SK-N-SH treated with all-trans-retinoic acid at 6 μM for 48 hours (cell line): ENCODE data around the gene HOOK2.

Source experiments
- ATAC-seq: fragments of 200-7000 bp; cut with Tn5 transposase; 3 replicates; pipeline ENCODE4 v1.9.1; 2020; ENCODE audit warnings: mild to moderate bottlenecking, moderate library complexity
- ARNTL ChIP-seq: fragments of 450-650 bp; formaldehyde crosslinking; IDR thresholded peaks from 2 replicates; pipeline ENCODE4 v1.5.0; 2020; ENCODE audit warnings: low read depth, mild to moderate bottlenecking, moderate library complexity, borderline replicate concordance
- BACH2 ChIP-seq: fragments of 250-450 bp; sonication (Bioruptor Pico); IDR thresholded peaks from 2 replicates; pipeline ENCODE4 v1.9.0; 2021; ENCODE audit warnings: mild to moderate bottlenecking, borderline replicate concordance
- CREB5 ChIP-seq: fragments of 250-450 bp; sonication (Bioruptor Pico); IDR thresholded peaks from 2 replicates; pipeline ENCODE4 v1.5.1; 2020; ENCODE audit warnings: low read depth, mild to moderate bottlenecking, moderate library complexity
- CSDC2 ChIP-seq: fragments of 250-450 bp; sonication (Bioruptor Pico); IDR thresholded peaks from 2 replicates; pipeline ENCODE4 v1.5.0; 2020; ENCODE audit warnings: mild to moderate bottlenecking, moderate library complexity
- CSRNP3 ChIP-seq: fragments of 250-450 bp; sonication (Bioruptor Pico); IDR thresholded peaks from 2 replicates; pipeline ENCODE4 v1.5.1; 2021; ENCODE audit warnings: mild to moderate bottlenecking, moderate library complexity
- GLIS3 ChIP-seq: fragments of 250-450 bp; sonication (Bioruptor Pico); IDR thresholded peaks from 2 replicates; pipeline ENCODE4 v1.5.0; 2020; ENCODE audit warnings: mild to moderate bottlenecking, moderate library complexity
- ISL1 ChIP-seq: fragments of 250-450 bp; sonication (Bioruptor Pico); IDR thresholded peaks from 2 replicates; pipeline ENCODE4 v2.1.2; 2022; ENCODE audit warnings: mild to moderate bottlenecking, moderate library complexity
- OSR1 ChIP-seq: fragments of 250-450 bp; sonication (Bioruptor Pico); IDR thresholded peaks from 2 replicates; pipeline ENCODE4 v1.8.0; 2022; ENCODE audit warnings: moderate library complexity, mild to moderate bottlenecking, inconsistent platforms
- PATZ1 ChIP-seq: fragments of 250-450 bp; sonication (Bioruptor Pico); IDR thresholded peaks from 2 replicates; pipeline ENCODE4 v1.8.0; 2020; ENCODE audit warnings: mild to moderate bottlenecking, moderate library complexity, borderline replicate concordance
- POU6F1 ChIP-seq: fragments of 250-450 bp; sonication (Bioruptor Pico); IDR thresholded peaks from 2 replicates; pipeline ENCODE4 v1.8.0; 2021; ENCODE audit warnings: low read depth, mild to moderate bottlenecking, moderate library complexity, borderline replicate concordance
- PPARA ChIP-seq: fragments of 250-450 bp; sonication (Bioruptor Pico); IDR thresholded peaks from 2 replicates; pipeline ENCODE4 v1.5.0; 2020; ENCODE audit warnings: mild to moderate bottlenecking, borderline replicate concordance
- RARB ChIP-seq: fragments of 250-450 bp; sonication (Bioruptor Pico); IDR thresholded peaks from 2 replicates; pipeline ENCODE4 v1.8.0; 2021; ENCODE audit warnings: mild to moderate bottlenecking, moderate library complexity
- SNAI2 ChIP-seq: fragments of 250-450 bp; sonication (Bioruptor Pico); IDR thresholded peaks from 2 replicates; pipeline ENCODE4 v1.5.0; 2020; ENCODE audit warnings: mild to moderate bottlenecking, moderate library complexity
- TOX ChIP-seq: fragments of 250-450 bp; sonication (Bioruptor Pico); IDR thresholded peaks from 2 replicates; pipeline ENCODE4 v1.8.0; 2021; ENCODE audit warnings: mild to moderate bottlenecking, moderate library complexity, borderline replicate concordance
- TSHZ2 ChIP-seq: fragments of 250-450 bp; sonication (Bioruptor Pico); IDR thresholded peaks from 2 replicates; pipeline ENCODE4 v1.5.0; 2020; ENCODE audit warnings: mild to moderate bottlenecking, moderate library complexity
- ZC3H10 ChIP-seq: fragments of 250-450 bp; sonication (Bioruptor Pico); IDR thresholded peaks from 2 replicates; pipeline ENCODE4 v1.5.1; 2021; ENCODE audit warnings: mild to moderate bottlenecking, moderate library complexity
- ZFP3 ChIP-seq: fragments of 250-450 bp; sonication (Bioruptor Pico); IDR thresholded peaks from 2 replicates; pipeline ENCODE4 v1.5.0; 2020; ENCODE audit warnings: mild to moderate bottlenecking, moderate library complexity
- ZNF565 ChIP-seq: fragments of 450-650 bp; formaldehyde crosslinking; conservative IDR thresholded peaks from 2 replicates; pipeline ENCODE4 v1.5.0; 2020; ENCODE audit warnings: low read depth, mild to moderate bottlenecking, moderate library complexity
- ZNF70 ChIP-seq: fragments of 450-650 bp; formaldehyde crosslinking; IDR thresholded peaks from 2 replicates; pipeline ENCODE4 v1.5.0; 2020; ENCODE audit warnings: mild to moderate bottlenecking, moderate library complexity
- ZNF8 ChIP-seq: fragments of 450-650 bp; formaldehyde crosslinking; IDR thresholded peaks from 2 replicates; pipeline ENCODE4 v1.5.0; 2020; ENCODE audit warnings: mild to moderate bottlenecking, moderate library complexity

HOOK2 gene

GRCh38 chr19:12769689-12770088 lies 5.7 kb downstream of the HOOK2 start (continued):
- no peak for TF ChIP-seq PATZ1 (CRISPR knock-in tag)
- no peak for TF ChIP-seq ARNTL
- TF ChIP-seq OSR1 (CRISPR knock-in tag): no peak
- TF ChIP-seq ISL1 (CRISPR knock-in tag): no peak
- TF ChIP-seq SNAI2 (CRISPR knock-in tag): no peak
- no peak for TF ChIP-seq ZNF8 (CRISPR knock-in tag)
- no peak for TF ChIP-seq CSRNP3
- TF ChIP-seq, all 23 proteins: peak for 0

- TF ChIP-seq ZNF565: no peak
- TF ChIP-seq, all 23 proteins: peak for 0
- no peak for ATAC-seq
Measured at GRCh38 chr19:12767666-12768065, 7.7 kb downstream of the HOOK2 start.

GRCh38 chr19:12767150-12767549 lies 8.2 kb downstream of the HOOK2 start:
- TF ChIP-seq TOX (CRISPR knock-in tag) (no peak), POU6F1 (CRISPR knock-in tag) (no peak)
- ATAC-seq: no peak

- no peak for ATAC-seq
- no peak for TF ChIP-seq POU6F1 (CRISPR knock-in tag)
- TF ChIP-seq ARNTL: no peak
- TF ChIP-seq GLIS3 (CRISPR knock-in tag): no peak
- no peak for TF ChIP-seq BACH2 (CRISPR knock-in tag)
- TF ChIP-seq PPARA: no peak
- TF ChIP-seq ZC3H10: no peak
- no peak for TF ChIP-seq ZFP3 (CRISPR knock-in tag)
- TF ChIP-seq CREB5 (CRISPR knock-in tag): no peak
- TF ChIP-seq PATZ1 (CRISPR knock-in tag): no peak
- no peak for TF ChIP-seq RARB (CRISPR knock-in tag)
- no peak for TF ChIP-seq CSDC2
- no peak for TF ChIP-seq OSR1 (CRISPR knock-in tag)
- no peak for TF ChIP-seq ZNF70 (CRISPR knock-in tag)
- TF ChIP-seq ZNF565: no peak
- no peak for TF ChIP-seq TSHZ2 (CRISPR knock-in tag)
- no peak for TF ChIP-seq ISL1 (CRISPR knock-in tag)
Measured at GRCh38 chr19:12766051-12766521, 9.3 kb downstream of the HOOK2 start.
